B cell (primary cell): ENCODE measurements around the gene CTSH. TPM values are rescaled to one million over a fixed set of nuclear protein-coding genes. Genes with fewer than 3 reads are reported as not detected.

Experiments
- ATAC-seq: fragments of 200-7000 bp; cut with Tn5 transposase; one replicate; pipeline ENCODE4 v1.10.0; 2021; ENCODE audit warnings: low read depth, mild to moderate bottlenecking, moderate number of reproducible peaks, moderate library complexity
- CTCF ChIA-PET: fragments of 350-600 bp; sonication (Branson Sonifier 250); formaldehyde crosslinking; loops from one replicate; lab custom pipeline; 2021; ENCODE audit warnings: antibody characterized with exemption, inconsistent platforms; lab: Charles Lee
- POLR2A ChIA-PET: fragments of 350-600 bp; sonication (Branson Sonifier 250); formaldehyde crosslinking; loops from one replicate; lab custom pipeline; 2021; ENCODE audit warnings: antibody characterized with exemption; lab: Charles Lee
- DNase-seq: peaks from one replicate; pipeline ENCODE4 v3.0.0; 2013
- H2AFZ ChIP-seq: 2 replicates; pipeline ENCODE4 v1.6.1; 2012; ENCODE audit warnings: mild to moderate bottlenecking, low read depth, low read length; ENCODE audit not compliant: insufficient read depth, poor library complexity, severe bottlenecking
- H3K27ac ChIP-seq, 2 donors: 1 replicate in 1 of 2; 2 replicates in 1 of 2; pipeline ENCODE4 v1.5.1; 2012 to 2013; ENCODE audit warnings: low read length in 2 of 2, mild to moderate bottlenecking in 2 of 2, moderate library complexity in 1 of 2
- H3K27me3 ChIP-seq, 4 experiments: fragments of 200-600 bp in 1 of 4; sonication (generic) in 1 of 4; replicated peaks in 1 of 4; 1 replicate in 2 of 4; 2 replicates in 2 of 4; pipeline versions ENCODE4 v1.6.1 to v1.7.0; 2013 to 2016; ENCODE audit warnings: low read length in 3 of 4, mild to moderate bottlenecking in 2 of 4, mixed read lengths in 1 of 4, moderate library complexity in 1 of 4; ENCODE audit not compliant: insufficient read depth in 4 of 4, control insufficient read depth in 3 of 4; ENCODE audit errors: control extremely low read depth in 1 of 4
- H3K36me3 ChIP-seq, 2 experiments: replicated peaks in 1 of 2; 1 replicate in 1 of 2; 2 replicates in 1 of 2; pipeline versions ENCODE4 v1.6.1 to v1.7.1; 2013; ENCODE audit warnings: low read length in 1 of 2; ENCODE audit not compliant: insufficient read depth in 2 of 2, control insufficient read depth in 1 of 2; ENCODE audit errors: control extremely low read depth in 1 of 2, extremely low read depth in 1 of 2
- H3K4me1 ChIP-seq, 2 donors: fragments of 200-600 bp in 1 of 2; sonication (generic) in 1 of 2; 1 replicate in 1 of 2; 2 replicates in 1 of 2; pipeline versions ENCODE4 v1.5.1 to v1.6.1; 2013 to 2017; ENCODE audit warnings: low read length in 2 of 2; ENCODE audit not compliant: control insufficient read depth in 2 of 2, insufficient read depth in 2 of 2
- H3K4me2 ChIP-seq: replicated peaks from 2 replicates; pipeline ENCODE3; 2012; ENCODE audit warnings: mild to moderate bottlenecking, low read depth, low read length; ENCODE audit not compliant: poor library complexity, severe bottlenecking
- H3K4me3 ChIP-seq, 5 experiments: fragments of 200-600 bp in 1 of 5; sonication (generic) in 1 of 5; 1 replicate in 3 of 5; 2 replicates in 2 of 5; pipeline versions ENCODE4 v1.5.1 to v1.7.0; 2011 to 2016; ENCODE audit warnings: low read length in 4 of 5, mild to moderate bottlenecking in 4 of 5, low read depth in 2 of 5, control low read depth in 1 of 5, moderate library complexity in 1 of 5; ENCODE audit not compliant: insufficient read depth in 1 of 5; ENCODE audit errors: control extremely low read depth in 1 of 5, extremely low read depth in 1 of 5
- H3K79me2 ChIP-seq: fragments of 200-600 bp; sonication (generic); one replicate; pipeline ENCODE4 v1.6.0; 2016; ENCODE audit warnings: low read length; ENCODE audit not compliant: control insufficient read depth, insufficient read depth
- H3K9ac ChIP-seq: fragments of 200-600 bp; sonication (generic); 2 replicates; pipeline ENCODE4 v1.6.1; 2017; ENCODE audit warnings: mild to moderate bottlenecking, low read length, moderate library complexity
- H3K9me3 ChIP-seq, 3 donors: one replicate each; pipeline versions ENCODE4 v1.6.1 to v1.7.1; 2013; ENCODE audit warnings: low read length in 2 of 3; ENCODE audit not compliant: control insufficient read depth in 2 of 3, insufficient read depth in 1 of 3; ENCODE audit errors: control extremely low read depth in 1 of 3
- H4K20me1 ChIP-seq: 2 replicates; pipeline ENCODE4 v1.6.0; 2012; ENCODE audit warnings: mild to moderate bottlenecking, low read length; ENCODE audit not compliant: insufficient read depth, control insufficient read depth, poor library complexity, severe bottlenecking
- H3K27ac Mint-ChIP-seq: one replicate; pipeline ENCODE4 v1.8.0; 2021; ENCODE audit warnings: mixed read lengths
- H3K27me3 Mint-ChIP-seq: one replicate; pipeline ENCODE4 v1.8.0; 2021; ENCODE audit warnings: mixed read lengths
- H3K4me1 Mint-ChIP-seq: one replicate; pipeline ENCODE4 v1.8.0; 2021; ENCODE audit warnings: mixed read lengths
- H3K4me3 Mint-ChIP-seq: one replicate; pipeline ENCODE4 v1.8.0; 2021; ENCODE audit warnings: mixed read lengths
- H3K9me3 Mint-ChIP-seq: one replicate; pipeline ENCODE4 v1.8.0; 2022; ENCODE audit warnings: mixed read lengths; ENCODE audit not compliant: insufficient read depth
- EZH2 ChIP-seq: IDR thresholded peaks from 2 replicates; pipeline ENCODE4 v1.6.1; 2012; ENCODE audit warnings: borderline replicate concordance, low read depth, mild to moderate bottlenecking, moderate library complexity, low read length; ENCODE audit not compliant: insufficient read depth, poor library complexity, severe bottlenecking
- WGBS: methylation state at CpG from one replicate; pipeline ENCODE4 v1.1.5; 2013; ENCODE audit warnings: missing lambda C conversion rate; ENCODE audit not compliant: insufficient coverage; 5-methylcytosine and 5-hydroxymethylcytosine counted together
- intact Hi-C: fragments of 100-400 bp; cut with micrococcal nuclease; formaldehyde crosslinking; loops from one replicate; pipeline ENCODE4 v1.10.0; 2022
- polyA plus RNA-seq: library from polyadenylated mRNA; depleted of rRNA; stranded (reverse); fragments of >200 nt; gene quantifications from 2 replicates; pipeline ENCODE4 v1.2.3, GENCODE V29; 2012
- total RNA-seq, 2 donors: library from RNA; stranded (reverse); fragments of 120-200 nt in 1 of 2; gene quantifications; 1 replicate in 1 of 2; 2 replicates in 1 of 2; pipeline versions ENCODE4 v1.2.3 to v1.2.4, GENCODE V29; 2013 to 2022
- TF ChIP-seq, protein P1 (sequence below): fragments of 200-600 bp; IDR thresholded peaks from one replicate; pipeline ENCODE4 v1.8.0; 2022; ENCODE audit warnings: antibody characterized with exemption, mild to moderate bottlenecking

Gene CTSH
- total and polyA plus RNA-seq, 2 donors (not counting 1 experiment from before 2014, with no cell fraction given), result 399 to 441 TPM

DNA sequence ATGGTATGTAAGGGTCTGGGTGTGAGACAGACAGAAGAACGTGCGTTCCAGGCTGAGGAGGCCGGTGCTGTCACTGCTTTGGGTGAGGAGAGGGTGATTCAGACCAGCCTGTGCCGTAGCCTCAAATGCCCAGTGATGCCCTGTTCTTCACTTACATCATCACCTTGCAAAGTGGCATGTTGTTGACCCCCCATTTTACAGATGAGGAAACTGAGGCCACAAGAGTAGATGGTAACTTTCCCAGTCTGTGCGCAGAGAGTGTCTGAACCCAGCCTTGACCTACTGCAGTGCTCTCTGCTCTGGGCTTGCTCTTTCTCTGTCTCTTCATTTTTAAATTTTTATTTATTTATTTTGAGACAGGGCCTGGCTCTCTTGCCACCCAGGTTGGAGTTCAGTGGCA, 1.6 kb upstream of the CTSH start:
- H3K27ac Mint-ChIP-seq, result peak overlapping the region; percentile 67
- H4K20me1 ChIP-seq, result no peaks in the 10 kb centered on the region
- peak overlapping the region; percentile 54 for H3K4me3 Mint-ChIP-seq

DNA sequence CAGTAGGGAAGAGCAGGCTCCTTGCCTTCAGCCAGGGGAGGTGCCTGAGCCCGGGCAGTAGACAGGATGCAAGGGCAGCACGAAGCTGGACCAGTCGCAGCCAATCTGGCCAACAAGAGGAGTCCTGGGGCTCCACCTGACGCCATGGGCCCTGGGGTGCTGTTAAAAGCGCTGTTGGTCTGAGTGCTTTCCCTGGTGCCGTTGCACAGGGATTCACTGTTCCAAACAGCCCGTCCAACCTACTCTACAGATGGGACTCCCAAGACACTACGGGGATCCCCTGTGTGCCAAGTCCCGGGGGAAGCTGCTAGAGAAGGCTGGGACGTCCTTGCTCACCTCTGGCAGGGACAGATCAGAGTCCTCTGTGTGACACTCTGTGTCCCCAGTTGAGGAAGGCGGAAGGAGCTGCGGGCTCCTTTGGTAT, 632 bp downstream of the CTSH start:
- Histone ChIP-seq H3K4me3 (peak overlapping the region; percentile 61 to 97 (median 94)), H3K4me2 (peak overlapping the region; percentile 96), H4K20me1 (no peaks in the 10 kb centered on the region), H3K9ac (peak overlapping the region; percentile 87), H3K4me1 (peaks cover 41 to 55% of the 10 kb centered on the region in 2 donors), H3K27ac (peak overlapping the region; percentile 77 to 83), H3K36me3 (no peaks in the 10 kb centered on the region), H2AFZ (peak overlapping the region; percentile 87), H3K27me3 (no peaks in the 10 kb centered on the region), H3K9me3 (peaks cover 0 to 7% (median 0%) of the 10 kb centered on the region in 3 donors), H3K79me2 (peaks cover 43% of the 10 kb centered on the region)
- Mint-ChIP-seq H3K27me3 (no peaks in the 10 kb centered on the region), H3K9me3 (no peaks in the 10 kb centered on the region), H3K4me1 (peaks cover 34% of the 10 kb centered on the region), H3K4me3 (peak overlapping the region; percentile 98), H3K27ac (peak overlapping the region; percentile 95)
- ATAC-seq (peak; percentile 9), DNase-seq (no peak)
- ChIA-PET CTCF (interaction anchor here (0.8 to 2.7 kb wide), 8 partner anchors 8 to 240 kb away, joined by 3 to 31 read pairs (median 5); no protein-coding TSS in a partner anchor), POLR2A (interaction anchor here (0.6 to 2.1 kb wide), 7 partner anchors 23 to 147 kb away, joined by 3 to 12 read pairs (median 5); partner anchors contain the start of gene MORF4L1)
- intact Hi-C loops, result loop anchor here (1.0 to 2.0 kb wide), 2 partner anchors 60 to 71 kb away; partner anchors contain the start of gene MORF4L1
- TF ChIP-seq EZH2, result no peak
- TF ChIP-seq, protein P1, sequence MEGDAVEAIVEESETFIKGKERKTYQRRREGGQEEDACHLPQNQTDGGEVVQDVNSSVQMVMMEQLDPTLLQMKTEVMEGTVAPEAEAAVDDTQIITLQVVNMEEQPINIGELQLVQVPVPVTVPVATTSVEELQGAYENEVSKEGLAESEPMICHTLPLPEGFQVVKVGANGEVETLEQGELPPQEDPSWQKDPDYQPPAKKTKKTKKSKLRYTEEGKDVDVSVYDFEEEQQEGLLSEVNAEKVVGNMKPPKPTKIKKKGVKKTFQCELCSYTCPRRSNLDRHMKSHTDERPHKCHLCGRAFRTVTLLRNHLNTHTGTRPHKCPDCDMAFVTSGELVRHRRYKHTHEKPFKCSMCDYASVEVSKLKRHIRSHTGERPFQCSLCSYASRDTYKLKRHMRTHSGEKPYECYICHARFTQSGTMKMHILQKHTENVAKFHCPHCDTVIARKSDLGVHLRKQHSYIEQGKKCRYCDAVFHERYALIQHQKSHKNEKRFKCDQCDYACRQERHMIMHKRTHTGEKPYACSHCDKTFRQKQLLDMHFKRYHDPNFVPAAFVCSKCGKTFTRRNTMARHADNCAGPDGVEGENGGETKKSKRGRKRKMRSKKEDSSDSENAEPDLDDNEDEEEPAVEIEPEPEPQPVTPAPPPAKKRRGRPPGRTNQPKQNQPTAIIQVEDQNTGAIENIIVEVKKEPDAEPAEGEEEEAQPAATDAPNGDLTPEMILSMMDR, result no peak
- WGBS, result 59% methylated on average over 10 of the region's 12 CpGs

More for the DNA sequence above, 1.6 kb upstream of the CTSH start:
- Histone ChIP-seq H3K27ac (no peak overlapping the region), H2AFZ (no peak overlapping the region), H3K9me3 (peaks cover 0 to 5% (median 0%) of the 10 kb centered on the region in 3 donors), H3K4me2 (no peak overlapping the region), H3K9ac (no peak overlapping the region), H3K36me3 (no peaks in the 10 kb centered on the region), H3K4me1 (peaks cover 34 to 41% of the 10 kb centered on the region in 2 donors), H3K79me2 (peaks cover 37% of the 10 kb centered on the region), H3K4me3 (no peak overlapping the region), H3K27me3 (no peaks in the 10 kb centered on the region)
- ATAC-seq, result no peak
- Mint-ChIP-seq H3K4me1 (peaks cover 38% of the 10 kb centered on the region), H3K27me3 (no peaks in the 10 kb centered on the region), H3K9me3 (no peaks in the 10 kb centered on the region)
- WGBS, result 100% methylated on average over 5 of the region's 5 CpGs
- TF ChIP-seq, protein P1, result no peak
- no peak for TF ChIP-seq EZH2
- DNase-seq, result no peak
- ChIA-PET POLR2A (interaction anchor here (0.6 to 1.1 kb wide), 2 partner anchors 17 to 19 kb away, joined by 4 to 6 read pairs; no protein-coding TSS in a partner anchor), CTCF (interaction anchor here (1.2 kb wide), 1 partner anchor 238 kb away, joined by 3 read pairs; no protein-coding TSS in a partner anchor)
- intact Hi-C loops, result no loop called here
